AG20443 (cell line): ENCODE data around the gene NINJ1.
A peak's percentile ranks its signal among the peaks of the same experiment; 100 is the strongest.

Experiments
- DNase-seq: peaks from one replicate; pipeline ENCODE4 v3.0.0; 2012; ENCODE audit warnings: low spot score, mixed read lengths

Gene NINJ1

DNA sequence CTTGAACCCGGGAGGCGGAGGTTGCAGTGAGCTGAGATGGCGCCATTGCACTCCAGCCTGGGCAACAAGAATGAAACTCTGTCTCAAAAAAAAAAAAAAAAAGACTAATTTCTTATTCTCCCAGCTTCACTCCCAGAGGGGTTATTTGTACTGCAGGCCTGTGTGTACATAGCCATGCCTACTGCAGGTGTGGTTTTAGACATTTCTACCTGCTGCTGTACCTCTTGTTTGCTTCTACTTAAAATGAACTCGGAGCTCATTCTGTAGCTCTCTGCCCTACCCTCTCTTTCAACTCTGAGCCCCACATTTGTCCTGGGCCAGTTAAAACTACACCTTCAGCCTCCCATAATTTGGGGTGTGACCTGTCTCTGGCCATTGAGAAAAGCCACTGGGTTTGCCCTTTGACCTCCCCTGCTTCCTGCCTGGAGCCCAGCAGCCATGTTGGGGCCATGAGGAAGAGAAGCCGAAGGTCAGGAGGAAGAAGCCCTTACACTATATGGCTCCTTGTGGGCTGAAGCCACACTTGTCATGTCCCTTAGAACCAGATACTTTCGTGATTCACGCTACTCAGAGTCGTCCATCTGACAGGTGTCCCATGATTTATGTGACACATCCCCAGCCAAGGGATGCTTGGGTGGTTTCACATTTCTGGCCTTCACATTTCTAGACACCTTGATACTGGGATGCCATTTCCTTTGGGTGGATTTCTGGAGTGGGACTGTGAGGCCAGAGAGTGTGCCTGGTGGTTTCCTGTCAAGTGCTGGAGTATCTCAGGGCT lies 47.4 kb downstream of the NINJ1 start:
- DNase-seq, result no peak

DNA sequence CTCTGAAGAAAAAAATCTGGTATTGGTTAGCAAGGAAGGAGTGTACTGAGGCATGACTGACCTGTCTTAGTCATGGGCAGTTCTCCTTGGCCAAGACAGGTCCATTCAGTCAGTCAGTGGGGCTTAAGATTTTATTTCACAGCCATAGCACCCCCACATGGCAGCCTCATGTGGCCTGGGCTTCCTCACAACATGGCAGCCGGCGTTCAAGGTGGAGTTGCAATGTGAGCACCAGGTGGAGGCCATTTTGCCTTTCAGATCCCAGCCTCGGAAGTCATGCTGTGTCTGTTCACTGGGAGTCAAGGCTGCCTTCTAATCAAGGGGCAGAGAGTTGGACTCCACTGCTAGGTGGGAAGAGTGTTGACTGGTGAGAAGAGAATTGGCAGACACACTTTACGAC lies 48.4 kb downstream of the NINJ1 start:
- no peak for DNase-seq

DNA sequence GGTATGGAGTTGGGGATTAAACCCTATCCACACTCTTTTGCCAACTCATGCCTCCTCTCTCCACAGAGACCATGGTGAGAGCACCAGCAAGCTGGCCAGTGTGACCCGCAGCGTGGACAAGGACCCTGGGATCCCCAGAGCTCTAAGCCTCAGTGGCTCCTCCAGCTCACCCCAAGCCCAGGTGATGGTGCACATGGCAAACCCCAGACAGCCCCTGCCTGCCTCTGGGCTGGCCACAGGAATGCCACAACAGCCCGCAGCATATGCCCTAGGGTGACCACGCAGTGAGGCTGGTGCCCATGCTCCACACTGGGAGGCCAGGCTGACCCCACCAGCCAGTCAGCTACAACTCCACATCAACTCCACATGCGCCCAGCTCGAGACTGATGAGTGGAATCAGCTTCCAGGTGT lies 49.6 kb downstream of the NINJ1 start:
- no peak for DNase-seq

DNA sequence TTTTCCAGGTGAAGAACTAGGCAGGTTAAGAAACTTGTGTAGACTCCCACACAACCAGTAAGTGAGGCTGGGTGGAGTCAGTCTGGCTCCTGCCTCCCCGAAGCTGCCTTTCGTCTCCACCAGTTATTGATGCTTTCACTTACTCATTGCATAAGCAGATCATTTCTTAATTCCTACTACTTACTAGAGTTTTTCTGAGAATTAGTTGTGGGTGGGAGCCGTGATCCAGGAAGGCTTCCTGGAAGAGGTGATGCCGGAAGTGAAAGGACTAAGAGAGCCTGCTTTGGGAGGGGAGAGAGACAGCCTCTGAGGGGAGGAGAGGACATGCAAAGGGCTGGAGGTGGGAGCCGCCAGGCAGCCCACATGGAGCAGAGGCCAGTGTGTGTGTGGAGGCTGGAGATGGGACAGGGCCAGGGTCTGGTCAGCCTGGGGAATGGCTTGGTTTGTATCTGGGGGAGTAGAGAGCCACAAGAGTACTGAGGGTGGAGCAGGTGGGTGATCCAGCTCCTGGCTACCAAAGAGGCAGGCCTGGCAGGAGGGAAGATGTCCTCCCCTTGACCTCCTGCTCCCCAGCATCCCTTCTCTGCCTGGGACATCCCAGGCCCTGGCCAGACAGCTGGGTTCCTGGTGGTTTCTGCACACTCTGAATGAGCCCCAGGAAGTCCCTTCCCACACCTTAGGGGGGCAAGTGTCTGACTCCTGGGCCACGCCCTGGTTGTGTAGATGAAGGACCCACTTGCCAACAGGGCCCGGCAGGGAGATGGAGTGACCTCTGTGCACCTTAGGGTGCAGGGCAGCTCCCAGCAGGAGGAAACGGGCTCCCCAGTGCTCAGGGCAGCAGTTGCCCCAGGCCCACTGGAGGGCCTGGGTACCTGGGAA lies 50.2 kb downstream of the NINJ1 start:
- no peak for DNase-seq

DNA sequence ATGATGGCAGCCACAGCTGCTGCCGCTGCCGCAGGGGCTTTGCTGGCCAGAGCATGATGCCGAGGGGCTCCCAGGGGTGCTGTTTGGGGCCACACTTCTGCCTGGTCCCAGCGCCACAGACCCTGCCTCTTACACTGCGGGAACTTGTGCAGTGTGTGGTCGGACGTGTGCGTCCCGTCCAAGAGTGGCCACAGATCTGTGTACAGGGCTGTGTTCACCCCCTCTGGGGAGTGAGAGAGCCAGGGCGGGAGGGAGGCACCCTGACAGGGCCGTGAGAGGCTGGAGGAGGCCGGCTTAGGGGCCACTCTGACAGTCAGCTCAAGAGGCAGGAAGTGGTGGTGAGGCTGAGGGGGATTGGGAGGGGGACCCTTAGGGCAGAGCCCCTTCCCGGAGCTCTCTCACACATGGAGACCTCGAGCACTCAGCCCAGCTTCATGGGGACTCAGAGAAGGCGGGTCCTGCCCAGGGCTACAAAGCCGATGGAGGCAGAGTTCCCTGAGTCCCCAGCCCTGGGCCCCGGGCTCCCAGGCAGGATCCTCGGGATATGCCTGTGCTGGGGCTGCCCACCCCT lies 51.1 kb downstream of the NINJ1 start:
- no peak for DNase-seq

DNA sequence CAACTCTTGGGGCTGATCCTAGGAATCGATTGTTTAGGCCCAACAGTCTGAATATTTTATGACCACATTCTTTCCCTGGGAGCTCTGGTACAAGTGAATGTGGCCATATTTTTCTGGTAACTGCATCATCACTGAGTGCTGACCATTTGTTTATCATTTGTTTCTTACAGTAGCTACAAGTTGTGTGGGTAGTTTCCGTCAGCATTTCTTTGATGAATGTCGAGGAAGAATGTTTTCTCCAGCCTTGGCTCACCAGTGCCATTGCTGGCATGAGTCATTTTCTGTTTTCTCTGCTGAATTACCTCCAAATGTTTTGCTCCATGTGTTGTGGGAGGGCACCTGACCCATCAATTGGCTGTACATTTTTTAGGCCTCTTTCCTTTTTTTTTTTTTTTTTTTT lies 52.1 kb downstream of the NINJ1 start:
- DNase-seq, result peak; percentile 56

DNA sequence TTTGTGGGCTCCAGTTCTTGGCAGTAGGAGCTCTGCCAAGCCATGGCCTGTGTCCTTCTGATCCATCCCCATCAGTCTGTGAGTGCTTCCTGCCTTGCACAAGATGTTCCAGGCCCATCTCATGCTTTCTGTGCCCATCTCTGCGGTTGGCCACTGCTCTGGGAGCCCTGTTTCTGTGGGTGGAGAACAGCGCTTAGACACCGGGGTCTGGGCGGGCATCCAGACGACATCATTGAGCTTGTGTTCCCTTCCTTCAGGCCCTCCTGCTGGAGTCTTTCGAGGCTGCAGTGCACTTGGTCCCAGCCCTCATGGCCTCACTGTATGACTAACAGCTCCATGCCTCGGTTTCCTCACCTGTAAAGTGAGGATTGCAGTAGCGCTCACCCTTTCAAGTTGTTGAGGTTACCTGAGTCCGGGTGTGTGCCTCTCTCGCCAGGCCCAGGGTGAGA lies 52.9 kb downstream of the NINJ1 start:
- DNase-seq, result no peak

DNA sequence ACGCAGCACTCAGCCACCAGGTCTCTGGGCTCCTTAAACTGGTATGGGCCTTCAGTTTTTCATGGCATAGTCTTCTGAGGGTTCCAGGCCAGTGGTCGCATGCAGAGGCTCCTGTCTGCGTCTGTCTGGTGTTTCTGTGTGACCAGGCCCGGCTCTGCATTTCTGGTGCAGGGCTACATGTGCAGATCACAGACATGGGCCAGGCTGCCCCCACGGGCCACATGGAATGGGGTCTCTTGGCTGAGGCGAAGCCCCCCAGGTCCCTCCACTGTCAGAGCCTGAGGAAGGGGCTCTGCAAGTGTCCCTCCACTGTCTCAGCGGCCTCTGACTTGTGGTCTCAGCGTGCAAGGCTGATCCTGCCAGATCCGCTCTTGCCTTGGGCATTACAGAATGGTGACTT lies 53.6 kb downstream of the NINJ1 start:
- no peak for DNase-seq

DNA sequence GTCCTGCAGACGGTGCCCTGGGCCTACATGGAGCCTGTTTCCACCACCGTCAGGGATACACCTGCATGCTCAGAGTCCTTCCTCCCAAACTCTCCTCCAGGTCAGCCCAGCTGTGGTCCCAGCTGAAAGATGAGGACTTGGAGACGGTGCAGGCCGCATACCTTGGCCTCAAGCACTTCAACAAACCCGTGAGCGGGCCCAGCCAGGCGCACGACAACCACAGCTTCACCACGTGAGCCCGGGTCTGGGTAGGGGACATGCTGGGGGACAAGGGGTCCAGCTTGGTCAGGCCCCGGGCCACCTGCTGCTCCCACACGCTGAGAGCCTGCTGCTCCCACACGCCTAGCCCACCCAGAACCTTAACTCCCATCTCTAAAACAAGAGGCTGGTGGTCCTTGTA lies 54.7 kb downstream of the NINJ1 start:
- DNase-seq, result no peak

DNA sequence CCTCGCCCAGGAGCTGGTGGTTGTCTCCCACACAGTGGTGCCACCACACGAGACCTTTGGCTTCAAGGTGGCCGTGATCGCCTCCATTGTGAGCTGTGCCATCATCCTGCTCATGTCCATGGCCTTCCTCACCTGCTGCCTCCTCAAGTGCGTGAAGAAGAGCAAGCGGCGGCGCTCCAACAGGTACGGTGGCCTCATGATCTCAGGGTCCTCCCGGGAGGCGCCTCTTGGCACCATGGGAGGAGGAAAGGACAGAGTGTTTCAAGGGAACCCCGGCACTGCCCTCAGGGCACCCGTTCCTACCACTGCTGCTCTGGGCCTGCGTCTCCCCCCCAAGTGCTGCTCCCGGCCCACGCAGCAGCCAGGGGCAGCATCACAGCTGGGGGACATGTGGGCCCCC lies 56.2 kb downstream of the NINJ1 start:
- no peak for DNase-seq

DNA sequence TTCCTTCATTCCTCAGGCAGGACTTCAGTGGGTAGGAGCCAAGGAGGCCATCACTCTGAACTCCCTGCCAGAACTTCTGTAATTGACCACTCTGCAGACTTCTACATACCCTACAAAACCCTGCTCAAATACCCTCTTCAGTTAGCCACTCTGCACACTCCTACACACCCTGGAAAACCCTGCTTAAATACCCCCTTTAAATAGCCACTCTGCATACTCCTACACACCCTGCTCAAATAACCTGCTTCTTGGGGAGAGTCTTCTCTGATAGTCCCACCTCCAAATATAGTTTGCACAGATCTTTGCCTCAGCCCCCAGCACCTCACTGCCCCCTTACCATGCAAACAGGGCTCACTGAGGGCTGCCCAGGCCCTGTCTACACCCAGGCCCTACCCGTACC lies 56.7 kb downstream of the NINJ1 start:
- no peak for DNase-seq

DNA sequence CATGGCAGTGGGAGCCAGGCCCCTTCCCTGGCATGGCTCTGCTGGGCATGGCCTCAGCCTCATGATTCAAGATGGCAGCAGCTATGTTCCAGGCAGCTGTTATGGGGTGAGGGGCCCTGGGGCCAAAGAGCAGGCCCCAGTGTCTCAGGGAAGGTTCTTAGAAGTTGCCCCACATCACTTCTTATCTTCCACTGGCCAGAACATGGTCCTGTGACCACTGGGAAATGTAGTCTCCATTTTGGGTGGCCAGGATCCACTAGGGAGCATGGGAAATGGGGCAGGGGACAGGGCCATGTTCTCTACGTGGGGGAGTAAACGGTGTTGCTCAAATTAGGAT lies 57.3 kb downstream of the NINJ1 start:
- DNase-seq, result no peak

DNA sequence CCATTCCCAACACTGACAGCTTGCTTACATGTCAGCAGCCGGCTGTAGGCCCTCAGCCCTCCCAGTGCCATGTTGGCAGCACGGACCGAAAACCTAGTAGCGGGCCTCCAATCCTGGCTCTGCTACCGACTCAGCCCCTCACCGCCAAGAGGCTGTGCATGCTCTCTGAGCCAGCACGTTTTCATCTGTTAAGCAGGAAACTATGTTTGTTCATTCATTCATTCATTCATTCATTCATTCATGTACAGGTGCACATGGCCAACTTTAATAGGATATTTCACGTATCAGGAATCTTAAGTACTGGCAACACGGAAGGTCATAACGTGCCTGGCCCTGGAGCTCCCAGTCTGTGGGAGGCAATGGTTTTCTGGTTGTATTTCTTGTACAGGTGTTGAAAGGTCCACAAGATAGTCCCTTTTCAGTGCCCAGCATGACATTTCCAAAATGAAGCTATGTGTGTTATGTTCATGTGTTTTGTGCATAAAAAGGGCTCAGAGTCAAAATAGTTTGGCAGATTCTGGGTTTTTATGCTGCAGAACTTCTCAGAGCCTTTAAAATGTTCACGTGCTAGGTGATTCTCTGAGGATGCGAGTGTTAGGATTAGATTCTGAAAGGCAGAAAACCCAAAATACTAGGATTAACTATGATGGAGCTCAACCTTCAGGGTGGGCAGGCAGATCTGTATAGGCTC lies 57.8 kb downstream of the NINJ1 start:
- no peak for DNase-seq

DNA sequence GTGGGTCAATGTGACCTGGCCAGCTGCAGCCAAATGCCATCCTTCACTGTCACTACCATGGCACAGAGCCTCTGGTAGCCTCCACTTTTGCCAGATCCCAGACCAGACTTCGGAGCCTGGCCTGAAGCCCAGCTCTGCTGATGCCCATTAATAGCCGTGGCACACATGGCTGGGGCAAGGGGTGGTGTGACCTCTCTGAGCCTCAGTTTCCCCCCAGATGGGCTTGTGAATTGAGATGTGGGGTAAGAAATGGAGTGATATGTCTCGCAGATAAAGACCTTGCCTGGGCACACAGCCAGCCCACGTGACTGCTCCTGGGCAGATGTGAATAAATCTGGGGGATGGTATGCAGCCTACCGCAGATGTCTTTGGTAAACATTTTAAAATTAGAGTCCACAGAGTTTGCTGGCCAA lies 61.7 kb downstream of the NINJ1 start:
- DNase-seq, result no peak
